CD4-positive, alpha-beta T cell treated with Interleukin-1 beta for 1 hour (primary cell): Measurements from ENCODE around the gene DLD.
"Not testable (repeated sequence)": the region's sequence is repeated elsewhere in the genome, so short reads cannot be mapped to it uniquely, and the experiment has no call there.

Source experiments
- DNase-seq, 2 donors: peaks; one replicate each; pipeline ENCODE4 v3.0.0-alpha.2; 2020 to 2022

The DLD gene

GRCh38 chr7:107917763-107918651, 27.0 kb downstream of the DLD start:
- no peak for DNase-seq

GRCh38 chr7:107918948-107919347, 28.0 kb downstream of the DLD start:
- DNase-seq: no peak

GRCh38 chr7:107920048-107920772, 29.2 kb downstream of the DLD start:
- DNase-seq: no peak

- not testable (repeated sequence) for DNase-seq
Measured at GRCh38 chr7:107921826-107922225, 30.8 kb downstream of the DLD start.

- DNase-seq: no peak
Measured at GRCh38 chr7:107922886-107923285, 31.9 kb downstream of the DLD start.

- DNase-seq: no peak
Measured at GRCh38 chr7:107924841-107925504, 34.0 kb downstream of the DLD start.

- no peak for DNase-seq
Measured at GRCh38 chr7:107926481-107926880, 35.5 kb downstream of the DLD start.

- no peak for DNase-seq
Measured at GRCh38 chr7:107931740-107932515, 40.9 kb downstream of the DLD start.

- no peak for DNase-seq
Measured at GRCh38 chr7:107932805-107933204, 41.8 kb downstream of the DLD start.

- no peak for DNase-seq
Measured at GRCh38 chr7:107933386-107934013, 42.5 kb downstream of the DLD start.

GRCh38 chr7:107934991-107935770, 44.2 kb downstream of the DLD start:
- DNase-seq: no peak

- no peak for DNase-seq
Measured at GRCh38 chr7:107936312-107936711, 45.3 kb downstream of the DLD start.

GRCh38 chr7:107937531-107937930, 46.5 kb downstream of the DLD start:
- DNase-seq: no peak

- no peak for DNase-seq
Measured at GRCh38 chr7:107938456-107939250, 47.7 kb downstream of the DLD start.

- no peak for DNase-seq
Measured at GRCh38 chr7:107939573-107940489, 48.8 kb downstream of the DLD start.

- no peak for DNase-seq
Measured at GRCh38 chr7:107940951-107941350, 50.0 kb downstream of the DLD start.

GRCh38 chr7:107943018-107943417, 52.0 kb downstream of the DLD start:
- DNase-seq: no peak

GRCh38 chr7:107944411-107945169, 53.6 kb downstream of the DLD start:
- no peak for DNase-seq

GRCh38 chr7:107945332-107945731, 54.3 kb downstream of the DLD start:
- no peak for DNase-seq
